Measurements from ENCODE around the gene CENATAC.

- TF ChIP-seq POLR2A (IDR thresholded peaks at IDR 0.05) (no peak), CTCF (IDR thresholded peaks at IDR 0.05) (no peak)
These were observed 23.7 kb downstream of the CENATAC start for GRCh38 chr11:119021631-119022030.
